GM10248 (cell line): Measurements from ENCODE around the gene ATP2B2.

Source experiments
- CTCF ChIA-PET: fragments of 300-600 bp; sonication (Branson Sonifier 250); formaldehyde crosslinking; extraction: SDS; loops from one replicate; lab custom pipeline; 2021; ENCODE audit warnings: antibody characterized with exemption; lab: Yijun Ruan, JAX
- POLR2A ChIA-PET: fragments of 350-650 bp; sonication (Branson Sonifier 250); formaldehyde crosslinking; extraction: SDS; loops from one replicate; lab custom pipeline; 2020; ENCODE audit warnings: antibody characterized with exemption; lab: Yijun Ruan, JAX
- DNase-seq: peaks from one replicate; pipeline ENCODE4 v3.0.0; 2012; ENCODE audit errors: extremely low spot score
- TF ChIP-seq, protein P1 (sequence below): IDR thresholded peaks from 2 replicates; pipeline ENCODE4 v1.5.1; 2012; ENCODE audit warnings: mild to moderate bottlenecking, low read depth; ENCODE audit errors: extremely low read depth, missing control alignments, control extremely low read depth

ATP2B2 gene

GRCh38 chr3:10524799-10525301 is 19.5 kb upstream of the ATP2B2 start:
- CTCF ChIA-PET = interaction anchor here (1.1 to 1.5 kb wide), 2 partner anchors 9 to 78 kb away, joined by 3 read pairs; no protein-coding TSS in a partner anchor
- no peak for DNase-seq
- TF ChIP-seq, protein P1, sequence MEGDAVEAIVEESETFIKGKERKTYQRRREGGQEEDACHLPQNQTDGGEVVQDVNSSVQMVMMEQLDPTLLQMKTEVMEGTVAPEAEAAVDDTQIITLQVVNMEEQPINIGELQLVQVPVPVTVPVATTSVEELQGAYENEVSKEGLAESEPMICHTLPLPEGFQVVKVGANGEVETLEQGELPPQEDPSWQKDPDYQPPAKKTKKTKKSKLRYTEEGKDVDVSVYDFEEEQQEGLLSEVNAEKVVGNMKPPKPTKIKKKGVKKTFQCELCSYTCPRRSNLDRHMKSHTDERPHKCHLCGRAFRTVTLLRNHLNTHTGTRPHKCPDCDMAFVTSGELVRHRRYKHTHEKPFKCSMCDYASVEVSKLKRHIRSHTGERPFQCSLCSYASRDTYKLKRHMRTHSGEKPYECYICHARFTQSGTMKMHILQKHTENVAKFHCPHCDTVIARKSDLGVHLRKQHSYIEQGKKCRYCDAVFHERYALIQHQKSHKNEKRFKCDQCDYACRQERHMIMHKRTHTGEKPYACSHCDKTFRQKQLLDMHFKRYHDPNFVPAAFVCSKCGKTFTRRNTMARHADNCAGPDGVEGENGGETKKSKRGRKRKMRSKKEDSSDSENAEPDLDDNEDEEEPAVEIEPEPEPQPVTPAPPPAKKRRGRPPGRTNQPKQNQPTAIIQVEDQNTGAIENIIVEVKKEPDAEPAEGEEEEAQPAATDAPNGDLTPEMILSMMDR = no peak
- POLR2A ChIA-PET = no interaction called here

- TF ChIP-seq, protein P1 = no peak
- DNase-seq = no peak
- ChIA-PET CTCF (interaction anchor here (1.1 to 1.5 kb wide), 2 partner anchors 10 to 77 kb away, joined by 3 read pairs; no protein-coding TSS in a partner anchor), POLR2A (no interaction called here)
Observed at GRCh38 chr3:10524270-10524669, 18.9 kb upstream of the ATP2B2 start.

DNA sequence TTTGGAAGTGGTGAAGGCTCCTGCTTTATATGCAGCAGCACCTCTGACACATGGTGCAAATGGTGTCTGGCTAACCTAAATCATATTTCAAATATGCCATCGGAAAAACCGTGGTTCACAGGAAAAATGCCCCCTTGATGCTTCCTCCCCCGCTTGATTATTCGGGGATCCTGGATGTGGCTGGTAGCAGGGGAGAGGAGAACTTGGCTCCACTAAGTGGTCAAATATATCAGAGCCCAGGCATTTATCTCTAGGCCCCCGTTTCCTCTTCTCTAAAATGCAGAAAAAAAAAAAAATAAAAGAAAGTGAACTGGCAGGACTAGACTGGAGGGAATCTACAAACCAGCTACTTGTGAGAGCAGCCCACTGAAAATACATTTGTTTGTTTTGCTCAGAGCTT is 18.2 kb upstream of the ATP2B2 start:
- POLR2A ChIA-PET = no interaction called here
- TF ChIP-seq, protein P1 = no peak
- CTCF ChIA-PET = no interaction called here
- DNase-seq = no peak

GRCh38 chr3:10522646-10523303 is 17.4 kb upstream of the ATP2B2 start:
- no peak for DNase-seq
- TF ChIP-seq, protein P1 = no peak
- POLR2A ChIA-PET = no interaction called here
- CTCF ChIA-PET = interaction anchor here (1.2 kb wide), 1 partner anchor 11 kb away, joined by 4 read pairs; no protein-coding TSS in a partner anchor

DNA sequence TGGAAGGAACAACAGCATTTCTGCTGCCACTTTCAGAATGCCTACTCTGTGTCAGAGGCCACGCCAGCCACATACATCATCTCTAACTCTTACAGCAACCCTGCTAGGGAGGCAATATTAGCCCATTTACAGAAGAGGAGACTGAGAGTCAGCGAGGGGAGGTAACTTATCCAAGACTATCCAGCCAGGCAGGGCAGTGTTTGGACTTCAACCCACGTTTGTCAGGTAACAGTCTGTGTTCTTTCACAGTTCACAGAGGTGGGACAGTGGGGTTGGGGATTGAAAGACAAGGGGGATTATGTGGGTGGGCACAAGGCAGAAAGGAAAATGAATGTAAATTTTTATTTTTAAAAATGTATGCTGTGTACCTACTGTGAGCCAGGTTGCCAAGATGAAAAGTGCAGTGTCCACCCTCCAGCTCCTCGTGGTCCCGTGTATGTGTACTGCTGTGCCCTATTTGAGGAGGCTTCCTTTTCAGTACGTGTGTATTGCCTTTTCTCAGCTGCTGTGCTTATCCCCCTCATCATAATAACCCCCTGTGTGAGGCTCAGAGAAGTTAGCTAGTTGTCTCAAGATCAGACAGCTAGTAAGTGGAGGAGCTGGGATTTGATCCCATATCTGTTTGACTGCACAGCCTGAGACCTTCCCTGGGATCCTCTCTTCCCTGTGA is 16.5 kb upstream of the ATP2B2 start:
- DNase-seq = no peak
- POLR2A ChIA-PET = no interaction called here
- CTCF ChIA-PET = interaction anchor here (1.2 kb wide), 1 partner anchor 12 kb away, joined by 4 read pairs; no protein-coding TSS in a partner anchor
- TF ChIP-seq, protein P1 = no peak

- DNase-seq = no peak
- CTCF ChIA-PET = no interaction called here
- POLR2A ChIA-PET = no interaction called here
- TF ChIP-seq, protein P1 = no peak
Observed at GRCh38 chr3:10520072-10520471, 14.7 kb upstream of the ATP2B2 start.
